HepG2 (cell line): ENCODE results near the gene EYA3. TPM values are rescaled to one million over a fixed set of nuclear protein-coding genes. Genes with fewer than 3 reads are reported as not detected.

ENCODE experiments used
- ATAC-seq: fragments of 200-7000 bp; cut with Tn5 transposase; 3 replicates; pipeline ENCODE4 v1.9.1; 2020; ENCODE audit warnings: mild to moderate bottlenecking, moderate library complexity
- BruUV-seq: library from RNA; stranded (reverse); fragments of 400-500 nt; replicated peaks from 2 replicates; lab custom pipeline; 2021; lab: Mats Ljungman, UMichigan
- CTCF ChIA-PET: fragments of 300-600 bp; formaldehyde crosslinking; extraction: SDS; loops from one replicate; lab custom pipeline; 2021; ENCODE audit warnings: low total read pairs, inconsistent platforms, low intra/inter-chr PET ratio; lab: Yijun Ruan, JAX
- POLR2A ChIA-PET: fragments of 350-600 bp; sonication (Branson Sonifier 250); formaldehyde crosslinking; loops from one replicate; lab custom pipeline; 2020; ENCODE audit warnings: antibody characterized with exemption, inconsistent platforms; lab: Yijun Ruan, JAX
- DNase-seq: peaks from one replicate; pipeline ENCODE4 v3.0.0-alpha.2; 2015; ENCODE audit warnings: low spot score
- FAIRE-seq: peaks from 3 replicates; lab custom pipeline; 2011; peaks lifted over from hg19 to GRCh38; lab: Jason Lieb, UNC
- H2AFZ ChIP-seq: one replicate; pipeline ENCODE4 v1.6.1; 2011; ENCODE audit warnings: low read length, inconsistent platforms
- H3K27ac ChIP-seq: fragments of 300-600 bp; 3 replicates; pipeline ENCODE4 v1.8.0; 2011; ENCODE audit warnings: mixed run types, mild to moderate bottlenecking, mixed read lengths, low read length, inconsistent platforms; ENCODE audit not compliant: insufficient read depth; ENCODE audit errors: extremely low read length
- H3K27me3 ChIP-seq, 2 experiments: fragments of 200-600 bp in 1 of 2; 2 replicates in 1 of 2; 3 replicates in 1 of 2; pipeline versions ENCODE4 v1.6.0 to v1.8.0; 2011; ENCODE audit warnings: low read length in 2 of 2, mild to moderate bottlenecking in 2 of 2, moderate library complexity in 2 of 2, inconsistent platforms in 1 of 2; ENCODE audit not compliant: insufficient read depth in 2 of 2, control insufficient read depth in 1 of 2
- H3K36me3 ChIP-seq, 2 experiments: fragments of 200-600 bp in 1 of 2; replicated peaks in 1 of 2; 2 replicates in 1 of 2; 3 replicates in 1 of 2; pipeline versions ENCODE4 v1.5.1 to v1.8.0; 2011; ENCODE audit warnings: low read length in 2 of 2, inconsistent platforms in 1 of 2; ENCODE audit not compliant: insufficient read depth in 2 of 2, control insufficient read depth in 1 of 2
- H3K4me1 ChIP-seq: 2 replicates; pipeline ENCODE4 v1.5.1; 2012; ENCODE audit warnings: low read length, inconsistent platforms; ENCODE audit not compliant: insufficient read depth
- H3K4me2 ChIP-seq: 2 replicates; pipeline ENCODE4 v1.6.0; 2011; ENCODE audit warnings: low read depth, low read length, inconsistent platforms
- H3K4me3 ChIP-seq, 3 experiments: fragments of 200-600 bp in 1 of 3; sonication (generic), shearing (Covaris generic) in 1 of 3; replicated peaks in 1 of 3; 2 replicates each; pipeline ENCODE4 v1.5.1; 2011 to 2016; ENCODE audit warnings: low read length in 3 of 3, inconsistent platforms in 2 of 3, low read depth in 2 of 3, mild to moderate bottlenecking in 2 of 3, control low read depth in 1 of 3, mixed read lengths in 1 of 3; ENCODE audit not compliant: insufficient read depth in 1 of 3
- H3K79me2 ChIP-seq: one replicate; pipeline ENCODE4 v1.6.1; 2011; ENCODE audit warnings: low read length, inconsistent platforms; ENCODE audit not compliant: insufficient read depth
- H3K9ac ChIP-seq: 2 replicates; pipeline ENCODE4 v1.6.0; 2011; ENCODE audit warnings: mild to moderate bottlenecking, low read depth, low read length, inconsistent platforms; ENCODE audit not compliant: insufficient read depth
- H3K9me3 ChIP-seq: 2 replicates; pipeline ENCODE4 v1.5.1; 2012; ENCODE audit warnings: mild to moderate bottlenecking, low read length
- H4K20me1 ChIP-seq: 2 replicates; pipeline ENCODE4 v1.6.0; 2011; ENCODE audit warnings: inconsistent platforms, mild to moderate bottlenecking, low read length, moderate library complexity; ENCODE audit not compliant: insufficient read depth
- DNMT1 ChIP-seq: sonication (generic); formaldehyde crosslinking; IDR thresholded peaks from 2 replicates; pipeline ENCODE4 v1.5.1; 2020; ENCODE audit warnings: mild to moderate bottlenecking, missing genetic modification reagents
- ETV5 ChIP-seq: IDR thresholded peaks from 2 replicates; pipeline ENCODE4 v1.6.1; 2018; ENCODE audit warnings: missing biosample characterization, missing genetic modification reagents, inconsistent platforms, borderline replicate concordance
- HNF1A ChIP-seq, 2 experiments: sonication (generic) in 1 of 2; formaldehyde crosslinking in 1 of 2; IDR thresholded peaks; 2 replicates each; pipeline versions ENCODE4 v1.4.0 to v1.6.1; 2016 to 2020; ENCODE audit warnings: borderline replicate concordance in 1 of 2, low read depth in 1 of 2, mild to moderate bottlenecking in 1 of 2, missing genetic modification reagents in 1 of 2
- KAT2B ChIP-seq: fragments of 150-350 bp; IDR thresholded peaks from 2 replicates; pipeline ENCODE4 v1.6.1; 2014; ENCODE audit warnings: low read depth, low read length, borderline replicate concordance
- KAT7 ChIP-seq: IDR thresholded peaks from 2 replicates; pipeline ENCODE4 v1.6.1; 2018; ENCODE audit warnings: borderline replicate concordance, missing compliant biosample characterization
- MBD4 ChIP-seq: IDR thresholded peaks from 2 replicates; pipeline ENCODE4 v1.6.1; 2012; ENCODE audit warnings: low read length, inconsistent platforms, borderline replicate concordance
- NR2F6 ChIP-seq, 2 experiments: IDR thresholded peaks; 2 replicates each; pipeline ENCODE4 v1.6.1; 2016; ENCODE audit warnings: antibody characterized with exemption in 1 of 2, mild to moderate bottlenecking in 1 of 2
- ONECUT2 ChIP-seq: sonication (generic); formaldehyde crosslinking; IDR thresholded peaks from 2 replicates; pipeline ENCODE4 v1.4.0; 2020; ENCODE audit warnings: missing genetic modification reagents
- SAP130 ChIP-seq: IDR thresholded peaks from 2 replicates; pipeline ENCODE4 v1.6.1; 2016; ENCODE audit warnings: low read depth
- SP4 ChIP-seq: sonication (generic); formaldehyde crosslinking; IDR thresholded peaks from 2 replicates; pipeline ENCODE4 v1.8.1; 2023; ENCODE audit warnings: mild to moderate bottlenecking, missing genetic modification reagents
- ZNF383 ChIP-seq: sonication (generic); formaldehyde crosslinking; IDR thresholded peaks from 2 replicates; pipeline ENCODE4 v1.4.0; 2020; ENCODE audit warnings: missing genetic modification reagents, mild to moderate bottlenecking, borderline replicate concordance
- ZNF501 ChIP-seq: sonication (generic); formaldehyde crosslinking; IDR thresholded peaks from 2 replicates; pipeline ENCODE4 v1.5.1; 2020; ENCODE audit warnings: mild to moderate bottlenecking, moderate library complexity, missing genetic modification reagents
- WGBS: methylation state at CpG from one replicate; pipeline ENCODE4 v1.1.6; 2017; ENCODE audit warnings: low lambda C conversion rate; 5-methylcytosine and 5-hydroxymethylcytosine counted together
- in situ Hi-C: cut with HindIII; loops from 2 replicates; pipeline ENCODE4 v1.10.0; 2017; ENCODE audit warnings: low pct_unique_long_range_greater_than_20kb; ENCODE audit not compliant: extremely low pct_ligation_motif_present
- intact Hi-C: fragments of 100-400 bp; cut with micrococcal nuclease; formaldehyde crosslinking; loops from one replicate; pipeline ENCODE4 v1.10.0; 2022; ENCODE audit not compliant: unreplicated experiment
- polyA plus RNA-seq, 8 experiments: library from polyadenylated mRNA; depleted of rRNA in 3 of 8; stranded (reverse) in 7 of 8; unstranded in 1 of 8; fragments of >200 nt; fragmentation: Illumina TruSeq in 4 of 8; extraction: Trizol in 4 of 8; gene quantifications; 2 replicates each; pipeline versions ENCODE4 v1.2.1 to v1.2.3, GENCODE V29; 2011 to 2016; ENCODE audit warnings: low read depth in 4 of 8, missing spikeins in 1 of 8, mixed read lengths in 1 of 8; ENCODE audit not compliant: insufficient read depth in 1 of 8
- total RNA-seq, 5 experiments: library from RNA; depleted of rRNA; stranded (reverse); fragments of >200 nt; fragmentation: Illumina TruSeq; extraction: Trizol; gene quantifications; 2 replicates each; pipeline ENCODE4 v1.2.3, GENCODE V29; 2016; ENCODE audit warnings: low read depth in 1 of 5
- TF ChIP-seq, protein P1 (sequence below): sonication (generic); formaldehyde crosslinking; IDR thresholded peaks from 2 replicates; pipeline ENCODE4 v1.4.0; 2020; ENCODE audit warnings: mild to moderate bottlenecking, missing genetic modification reagents

Gene EYA3
- total and polyA plus RNA-seq, 2 of the 13 experiments (the other 11 are each of a cell fraction or from before 2014, with no cell fraction given), result 13.9 to 19.7 TPM

DNA sequence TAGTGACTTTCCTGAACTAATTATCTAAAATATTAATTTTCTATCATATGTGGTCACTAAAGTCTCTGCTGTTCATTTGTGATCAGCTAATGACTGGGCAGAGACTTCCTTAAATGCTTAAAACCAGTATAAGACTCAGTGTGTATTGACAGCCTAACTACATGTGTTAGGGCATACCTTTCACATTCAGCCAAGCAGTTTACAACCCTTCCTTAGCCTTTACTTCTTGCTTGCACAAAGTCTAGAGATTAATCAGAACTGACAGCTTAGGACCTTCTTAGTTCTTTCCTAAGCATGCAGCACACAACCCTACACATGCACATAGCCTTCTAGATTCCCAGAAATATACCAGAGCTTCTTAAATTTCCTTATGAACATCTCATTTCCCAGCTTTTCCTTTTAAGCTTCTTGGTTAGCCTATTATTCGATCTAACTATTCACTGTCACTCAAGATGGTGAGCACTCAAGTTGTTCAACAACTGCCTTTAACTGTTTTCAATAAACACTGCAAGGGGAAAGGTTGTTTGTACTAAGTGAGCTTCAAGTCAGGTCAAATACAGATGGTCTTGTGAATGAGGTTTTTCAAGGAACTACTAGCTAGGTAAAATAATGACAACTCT lies 13.4 kb downstream of the EYA3 start (continued):
- no peak for TF ChIP-seq SP4 (CRISPR knock-in tag)
- TF ChIP-seq MBD4, result no peak
- TF ChIP-seq KAT7 (CRISPR knock-in tag), result no peak
- no peak for TF ChIP-seq ZNF501
- TF ChIP-seq KAT2B, result no peak

- H3K9me3 ChIP-seq, result no peaks in the 10 kb centered on the region
- no peak overlapping the region for H2AFZ ChIP-seq
- BruUV-seq, result no TSS peak
- intact Hi-C loops (no loop called here), in situ Hi-C loops (no loop called here)
- CTCF ChIA-PET, result no interaction called here
- TF ChIP-seq ETV5 (CRISPR knock-in tag) (no peak), HNF1A (IDR thresholded peaks at IDR 0.05; ENCODE audit: low read depth) (no peak), HNF1A (CRISPR knock-in tag; IDR thresholded peaks at IDR 0.05; ENCODE audit: borderline replicate concordance) (no peak), ONECUT2 (no peak), SAP130 (CRISPR knock-in tag) (no peak), ZNF383 (no peak), DNMT1 (no peak), NR2F6 (IDR thresholded peaks at IDR 0.05) (no peak), NR2F6 (CRISPR knock-in tag; IDR thresholded peaks at IDR 0.05) (no peak)
- TF ChIP-seq, protein P1, sequence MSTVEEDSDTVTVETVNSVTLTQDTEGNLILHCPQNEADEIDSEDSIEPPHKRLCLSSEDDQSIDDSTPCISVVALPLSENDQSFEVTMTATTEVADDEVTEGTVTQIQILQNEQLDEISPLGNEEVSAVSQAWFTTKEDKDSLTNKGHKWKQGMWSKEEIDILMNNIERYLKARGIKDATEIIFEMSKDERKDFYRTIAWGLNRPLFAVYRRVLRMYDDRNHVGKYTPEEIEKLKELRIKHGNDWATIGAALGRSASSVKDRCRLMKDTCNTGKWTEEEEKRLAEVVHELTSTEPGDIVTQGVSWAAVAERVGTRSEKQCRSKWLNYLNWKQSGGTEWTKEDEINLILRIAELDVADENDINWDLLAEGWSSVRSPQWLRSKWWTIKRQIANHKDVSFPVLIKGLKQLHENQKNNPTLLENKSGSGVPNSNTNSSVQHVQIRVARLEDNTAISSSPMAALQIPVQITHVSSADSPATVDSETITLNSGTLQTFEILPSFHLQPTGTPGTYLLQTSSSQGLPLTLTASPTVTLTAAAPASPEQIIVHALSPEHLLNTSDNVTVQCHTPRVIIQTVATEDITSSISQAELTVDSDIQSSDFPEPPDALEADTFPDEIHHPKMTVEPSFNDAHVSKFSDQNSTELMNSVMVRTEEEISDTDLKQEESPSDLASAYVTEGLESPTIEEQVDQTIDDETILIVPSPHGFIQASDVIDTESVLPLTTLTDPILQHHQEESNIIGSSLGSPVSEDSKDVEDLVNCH (CRISPR knock-in tag), result no peak
- H3K4me2 ChIP-seq, result no peak overlapping the region
- no peak overlapping the region for H3K4me3 ChIP-seq
- FAIRE-seq, result no peak
- no peaks in the 10 kb centered on the region for H4K20me1 ChIP-seq
- ATAC-seq, result no peak
- no peak overlapping the region for H3K9ac ChIP-seq
- 98% methylated on average over 1 of the region's 1 CpG for WGBS
- H3K27me3 ChIP-seq, result no peaks in the 10 kb centered on the region
- POLR2A ChIA-PET, result no interaction called here
- no peak overlapping the region for H3K27ac ChIP-seq
- no peaks in the 10 kb centered on the region; a peak in 2 of 5 replicates for H3K36me3 ChIP-seq
- peaks cover 65% of the 10 kb centered on the region for H3K79me2 ChIP-seq
- no peak for DNase-seq
- H3K4me1 ChIP-seq, result peaks cover 27% of the 10 kb centered on the region
Observed at GRCh38 chr1:28073867-28074266, 14.5 kb downstream of the EYA3 start.
